T-helper 9 cell (primary cell): Measurements from ENCODE around the gene CELF2.
"Not testable (repeated sequence)": the region's sequence is repeated elsewhere in the genome, so short reads cannot be mapped to it uniquely, and the experiment has no call there.

Experiments used
- DNase-seq: peaks from one replicate; pipeline ENCODE4 v3.0.0-alpha.2; 2020

The CELF2 gene

GRCh38 chr10:11332846-11333245 is 315.2 kb downstream of the CELF2 start:
- DNase-seq: no peak

DNA sequence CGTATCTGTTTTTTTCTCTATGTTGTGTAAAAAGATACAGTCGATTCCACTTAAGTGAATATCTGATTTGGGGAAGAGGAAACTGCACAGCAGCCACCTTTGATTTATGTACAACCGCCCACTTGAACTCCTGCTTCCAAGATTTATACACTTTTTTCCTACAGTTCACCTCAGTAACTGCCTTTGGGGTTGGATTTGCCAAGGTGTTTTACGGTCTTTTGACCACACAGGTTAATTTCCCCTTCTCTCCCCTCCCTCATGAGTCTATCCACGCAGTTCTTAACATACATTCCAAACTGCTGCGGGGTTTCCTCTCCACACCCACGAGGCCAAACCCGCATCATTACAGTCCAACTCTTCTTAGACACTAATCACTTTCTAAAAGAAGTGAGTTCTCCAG is 316.8 kb downstream of the CELF2 start:
- DNase-seq: no peak

DNA sequence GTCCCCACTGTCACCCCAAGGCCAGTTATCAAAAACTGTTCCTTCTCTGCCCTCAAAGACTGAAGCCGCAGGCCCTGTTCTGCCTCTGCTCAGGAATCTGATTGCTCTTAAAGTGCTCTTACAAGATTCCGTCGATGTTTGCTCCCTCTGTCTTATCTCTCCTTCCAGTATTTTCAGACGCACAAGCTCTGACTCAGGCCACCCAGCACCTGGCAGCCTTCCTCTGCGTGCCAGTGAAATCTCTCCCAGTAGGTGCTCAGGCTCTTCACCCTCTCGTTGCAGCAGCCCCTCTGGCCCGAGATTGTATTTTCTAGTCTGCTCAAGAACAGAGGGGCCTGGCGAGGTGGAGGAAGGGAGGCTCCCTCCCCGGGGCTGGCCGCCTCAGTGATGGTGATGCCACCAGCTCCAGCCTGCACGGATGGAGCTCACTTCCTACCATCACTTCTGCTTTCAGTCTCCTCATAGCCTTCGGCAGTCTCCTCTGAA is 317.5 kb downstream of the CELF2 start:
- DNase-seq: no peak

- no peak for DNase-seq
Measured at GRCh38 chr10:11335881-11336430, 318.3 kb downstream of the CELF2 start.

DNA sequence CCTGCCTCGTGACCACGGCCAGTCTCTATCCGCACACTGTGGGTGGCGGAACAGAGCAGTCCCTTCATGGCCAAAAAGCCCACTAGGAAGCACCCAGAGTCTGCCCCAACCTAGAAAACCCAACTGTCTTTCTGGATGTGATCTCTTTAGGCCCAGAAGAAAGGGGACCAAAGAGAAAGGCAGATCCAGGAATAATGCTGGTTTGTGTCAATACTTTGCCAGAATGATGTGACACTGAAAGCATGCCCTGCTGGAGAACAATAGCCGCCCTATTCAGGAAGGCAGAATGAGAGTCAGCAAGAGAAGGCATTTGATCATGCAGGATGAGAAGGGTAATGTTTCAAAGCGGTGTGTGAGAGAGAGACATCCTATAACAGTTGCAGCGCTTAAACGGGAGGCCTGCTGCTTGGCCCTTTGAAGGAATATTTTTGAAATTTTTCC is 319.1 kb downstream of the CELF2 start:
- DNase-seq: no peak

- no peak for DNase-seq
Measured at GRCh38 chr10:11337516-11337915, 319.8 kb downstream of the CELF2 start.

GRCh38 chr10:11338160-11338844 is 320.6 kb downstream of the CELF2 start:
- no peak for DNase-seq

GRCh38 chr10:11339013-11339412 is 321.3 kb downstream of the CELF2 start:
- DNase-seq: no peak

DNA sequence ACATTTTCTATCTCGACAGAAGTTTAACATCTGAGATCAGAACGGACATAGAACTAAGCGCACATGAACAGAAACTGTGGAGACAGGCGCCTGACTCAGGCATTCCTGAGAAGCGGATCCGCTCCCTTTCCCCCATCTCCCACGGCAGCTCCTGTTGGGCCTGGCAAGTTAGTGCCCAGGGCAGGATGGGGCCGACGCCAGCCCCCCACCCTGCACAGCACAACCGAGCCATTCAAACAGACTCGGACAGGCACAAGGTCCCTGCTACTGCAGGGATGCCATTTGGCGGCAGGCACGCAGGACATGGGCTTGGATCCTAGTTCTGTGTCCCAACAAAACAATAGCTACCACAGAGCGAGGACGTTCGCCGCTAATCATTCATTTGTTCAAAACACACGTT is 322.0 kb downstream of the CELF2 start:
- no peak for DNase-seq

DNA sequence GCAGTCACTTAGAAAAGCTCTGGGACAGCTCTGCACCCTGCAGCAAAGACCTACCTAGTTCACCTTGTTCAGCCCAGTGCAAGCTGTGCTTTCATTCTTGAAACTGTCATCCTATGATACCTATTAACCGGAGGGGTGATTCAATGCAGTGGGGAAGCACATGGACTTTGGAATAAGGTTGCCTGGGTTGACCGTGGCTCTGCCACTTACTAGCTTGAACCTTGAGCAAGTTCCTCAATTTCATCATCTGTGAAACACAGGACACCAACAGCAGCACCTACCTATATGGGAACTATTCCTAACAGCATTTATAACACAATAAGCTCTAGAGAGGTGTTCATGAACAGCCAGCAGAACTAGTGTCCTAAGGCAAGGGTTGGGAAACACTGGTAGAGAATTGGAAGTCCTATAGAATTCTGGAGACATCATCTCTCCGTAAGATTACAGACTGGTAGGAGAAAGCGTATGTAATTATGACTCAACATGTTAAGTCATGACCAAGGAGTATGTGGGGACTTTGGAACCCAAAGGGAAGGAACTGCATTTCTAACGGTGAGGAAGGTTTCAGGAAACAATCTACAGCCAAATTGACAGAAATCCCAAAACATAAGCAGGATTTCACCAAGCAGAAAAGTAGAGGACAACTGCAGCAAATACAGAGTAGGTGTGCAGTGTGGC is 323.8 kb downstream of the CELF2 start:
- DNase-seq: no peak

- no peak for DNase-seq
Measured at GRCh38 chr10:11344081-11344480, 326.4 kb downstream of the CELF2 start.

- no peak for DNase-seq
Measured at GRCh38 chr10:11344550-11344949, 326.9 kb downstream of the CELF2 start.

GRCh38 chr10:11345224-11346054 is 327.8 kb downstream of the CELF2 start:
- no peak for DNase-seq

DNA sequence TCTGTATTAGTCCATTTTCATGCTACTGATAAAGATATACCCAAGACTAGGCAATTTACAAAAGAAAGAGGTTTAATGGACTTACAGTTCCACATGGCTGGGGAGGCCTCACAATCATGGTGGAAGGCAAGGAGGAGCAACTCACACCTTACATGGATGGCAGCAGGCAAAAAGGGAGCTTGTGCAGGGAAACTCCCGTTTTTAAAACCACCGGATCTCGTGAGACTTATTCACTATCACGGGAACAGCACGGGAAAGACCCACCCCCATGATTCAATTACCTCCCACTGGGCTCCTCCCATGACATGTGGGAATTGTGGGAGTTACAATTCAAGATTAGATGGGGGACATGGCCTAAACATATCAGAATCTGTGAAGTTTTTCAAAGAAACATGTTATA is 329.9 kb downstream of the CELF2 start:
- not testable (repeated sequence) for DNase-seq

DNA sequence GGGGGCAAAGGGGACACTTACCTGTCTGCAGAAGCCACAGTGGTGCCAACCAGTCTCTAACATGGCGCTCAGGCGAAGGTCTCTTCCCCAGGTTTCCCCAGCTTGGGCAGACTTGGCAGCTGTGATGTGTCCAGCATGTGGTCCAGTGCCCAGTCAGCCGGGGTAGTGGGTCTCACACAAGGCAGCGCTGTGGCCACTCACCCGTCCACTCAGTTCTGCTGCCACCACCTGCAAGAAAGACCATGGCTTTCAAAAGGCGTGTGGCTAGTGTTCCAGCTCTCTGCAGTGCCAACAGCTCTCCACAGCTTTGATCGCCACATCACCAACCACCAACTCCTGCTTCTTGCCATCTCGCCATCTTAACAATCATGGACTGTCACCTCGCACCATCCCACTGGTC is 334.1 kb downstream of the CELF2 start:
- DNase-seq: no peak

- no peak for DNase-seq
Measured at GRCh38 chr10:11353006-11353896, 335.6 kb downstream of the CELF2 start.

GRCh38 chr10:11354823-11355222 is 337.2 kb downstream of the CELF2 start:
- no peak for DNase-seq

- no peak for DNase-seq
Measured at GRCh38 chr10:11355592-11355991, 337.9 kb downstream of the CELF2 start.

GRCh38 chr10:11357439-11357838 is 339.8 kb downstream of the CELF2 start:
- no peak for DNase-seq

DNA sequence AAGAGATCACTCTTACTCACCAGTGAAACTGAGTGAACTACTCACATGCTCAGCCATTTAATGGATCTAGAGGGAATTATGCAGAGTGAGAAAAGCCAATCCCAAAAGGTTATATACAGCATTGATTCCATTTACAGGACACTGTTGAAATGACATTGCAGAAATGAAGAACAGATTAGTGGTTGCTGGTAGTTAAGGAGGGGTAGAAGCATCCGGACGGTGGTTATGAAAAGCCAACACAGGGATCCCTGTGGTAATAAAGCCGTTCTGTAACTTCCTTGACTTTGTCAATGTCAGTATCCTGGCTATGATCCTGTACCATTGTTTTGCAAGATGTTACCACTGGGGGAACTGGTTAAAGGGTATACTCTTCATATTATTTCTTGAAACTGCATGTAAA is 340.3 kb downstream of the CELF2 start:
- no peak for DNase-seq

DNA sequence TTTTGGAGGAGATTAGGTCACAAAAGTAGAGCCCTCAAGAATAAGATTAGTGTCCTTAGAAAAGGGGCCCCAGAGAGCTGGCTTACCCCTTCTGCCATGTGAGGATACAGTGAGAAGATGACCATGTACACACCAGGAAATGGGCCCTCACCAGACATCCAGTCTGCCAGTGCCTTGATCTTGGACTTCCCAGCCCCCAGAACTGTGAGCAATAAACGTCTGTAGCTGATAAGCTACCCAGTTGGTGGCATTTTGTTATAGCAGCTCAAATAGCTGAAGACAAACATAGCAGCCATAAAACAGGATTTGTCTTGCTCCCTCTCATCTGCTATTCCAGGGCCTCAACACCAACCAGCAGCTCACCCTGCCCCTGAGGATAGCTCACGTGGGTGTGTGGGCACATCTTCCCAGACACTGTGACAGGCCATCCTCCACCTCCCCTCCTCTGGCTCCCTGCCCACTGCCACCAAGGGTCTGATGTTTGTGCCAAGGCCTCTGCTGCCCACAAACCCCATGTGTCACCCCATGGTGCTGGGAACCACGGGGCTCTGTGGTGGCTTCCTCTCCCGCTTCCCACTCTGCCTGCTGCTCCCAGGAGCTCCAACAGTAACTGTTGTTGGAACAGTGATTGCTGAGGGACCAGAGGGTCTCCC is 341.4 kb downstream of the CELF2 start:
- DNase-seq: no peak

- DNase-seq: no peak
Measured at GRCh38 chr10:11359869-11360268, 342.2 kb downstream of the CELF2 start.
